HG03432 (cell line): Measurements from ENCODE around the gene LHX3.

Source experiments
- ATAC-seq: cut with Tn5 transposase; IDR thresholded peaks from one replicate; pipeline ENCODE4 v1.9.1; 2021; ENCODE audit warnings: mild to moderate bottlenecking, moderate library complexity; ENCODE audit not compliant: unreplicated experiment

LHX3 gene

DNA sequence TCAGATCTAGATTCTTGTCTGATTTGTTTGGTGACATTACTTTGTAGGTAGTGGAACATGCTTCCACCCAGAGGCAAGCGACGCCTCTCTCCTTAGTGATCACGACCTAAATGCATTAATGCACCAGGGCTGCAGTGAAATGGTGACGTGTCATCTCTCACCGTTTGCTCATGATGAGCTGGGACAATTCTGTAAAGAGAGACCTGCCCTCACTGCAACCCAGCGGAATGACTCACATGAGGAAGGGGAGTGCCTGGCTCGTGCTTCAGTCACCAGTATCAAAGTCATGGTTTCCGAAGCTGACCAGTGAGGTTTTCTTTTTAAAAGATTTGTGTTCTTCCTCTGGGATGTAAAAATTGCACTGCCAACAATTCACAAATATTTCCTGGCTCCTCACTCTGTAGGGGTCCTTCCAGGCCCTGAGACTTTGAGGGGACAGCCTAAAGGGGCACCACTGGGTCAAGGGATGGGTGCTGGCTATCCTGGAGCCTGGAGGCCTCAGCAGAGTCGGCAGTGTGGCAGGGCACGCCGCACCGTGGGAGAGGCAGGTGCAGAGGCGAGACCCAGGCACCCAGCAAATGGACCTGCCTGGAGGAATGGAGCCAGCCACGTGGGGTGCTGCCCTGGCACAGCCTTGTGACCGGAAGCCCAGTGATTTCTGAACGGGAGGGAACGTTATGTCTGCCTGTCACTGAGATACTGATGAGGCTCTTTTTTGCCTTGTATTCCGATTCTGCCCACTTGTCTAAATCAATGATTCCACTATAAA lies 23.4 kb upstream of the LHX3 start:
- no peak for ATAC-seq

DNA sequence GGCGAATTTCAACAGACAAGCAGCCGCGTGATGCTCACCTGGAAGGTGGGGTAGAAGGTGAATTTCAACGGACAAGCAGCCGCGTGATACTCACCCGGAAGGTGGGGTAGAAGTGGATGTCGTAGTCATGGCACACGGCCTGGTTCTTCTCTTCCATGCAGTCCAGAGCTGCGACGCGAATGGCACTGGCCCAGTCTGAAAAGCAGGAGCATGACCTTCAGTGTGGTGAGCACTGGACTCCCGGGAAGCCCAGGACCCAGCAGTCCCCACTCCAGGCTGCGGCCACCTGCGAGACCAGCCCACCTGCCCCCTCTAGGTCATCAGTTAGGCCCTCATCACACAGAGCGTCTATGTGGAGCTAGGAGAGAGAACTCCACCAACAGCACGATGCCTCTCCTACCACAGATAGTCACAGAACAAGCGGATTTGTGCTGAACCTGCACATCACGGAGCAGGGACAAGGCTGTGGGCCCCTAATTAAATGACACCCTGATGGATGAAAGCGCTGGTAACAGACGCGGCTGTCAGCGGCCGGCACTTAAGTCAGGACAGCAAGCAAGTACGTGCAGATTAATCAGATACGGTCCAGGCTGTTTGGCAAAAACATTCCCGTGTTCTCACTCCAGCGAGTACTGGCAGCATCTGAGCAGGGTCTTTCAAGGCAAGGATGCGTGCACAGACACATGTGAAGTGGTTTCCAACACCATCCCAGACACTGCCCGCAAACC lies 21.9 kb upstream of the LHX3 start:
- ATAC-seq: no peak

DNA sequence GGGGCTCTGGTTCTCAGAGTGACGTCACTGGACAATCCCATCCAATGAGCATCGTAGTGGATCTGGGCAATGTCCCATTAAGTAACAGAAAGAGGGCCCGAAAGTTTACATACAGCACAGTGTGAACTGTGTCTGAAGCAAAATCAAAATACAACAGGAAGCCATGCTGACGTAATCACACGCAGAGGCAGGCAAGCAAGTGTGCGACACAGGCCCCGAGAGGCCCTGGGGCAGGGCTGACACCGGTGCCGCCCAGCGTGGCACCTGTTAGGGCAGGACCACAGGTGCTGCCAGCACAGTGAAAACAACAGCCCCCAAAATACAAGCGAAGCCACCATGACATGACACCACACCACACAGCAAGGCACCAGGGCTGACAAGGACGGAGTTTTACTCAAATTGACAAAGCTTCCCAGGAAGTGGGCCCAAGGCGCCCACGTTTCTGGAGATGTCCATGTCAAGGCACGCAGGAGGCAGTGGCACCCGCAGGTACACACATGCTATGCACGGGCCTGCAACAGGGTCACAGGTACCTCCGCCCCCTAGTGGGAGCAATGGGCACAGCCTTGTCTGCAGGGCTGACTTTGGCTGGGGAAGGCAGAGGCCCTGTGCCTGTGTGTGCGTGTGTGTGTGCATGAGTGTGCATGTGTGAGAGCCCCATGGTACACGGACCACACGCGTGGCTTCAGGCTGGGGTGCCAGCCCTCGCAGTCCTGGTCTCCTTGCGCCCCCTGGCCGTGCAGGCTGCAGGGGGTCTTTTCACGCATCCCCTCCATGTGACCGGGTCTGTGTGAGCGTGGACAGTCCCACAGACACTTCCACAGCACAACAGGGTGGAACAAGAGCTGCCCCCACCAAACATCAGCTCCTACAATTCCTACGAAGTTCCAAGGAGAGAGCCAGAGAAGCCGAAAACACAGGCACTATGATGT lies 21.1 kb upstream of the LHX3 start:
- ATAC-seq: peak; percentile 61

DNA sequence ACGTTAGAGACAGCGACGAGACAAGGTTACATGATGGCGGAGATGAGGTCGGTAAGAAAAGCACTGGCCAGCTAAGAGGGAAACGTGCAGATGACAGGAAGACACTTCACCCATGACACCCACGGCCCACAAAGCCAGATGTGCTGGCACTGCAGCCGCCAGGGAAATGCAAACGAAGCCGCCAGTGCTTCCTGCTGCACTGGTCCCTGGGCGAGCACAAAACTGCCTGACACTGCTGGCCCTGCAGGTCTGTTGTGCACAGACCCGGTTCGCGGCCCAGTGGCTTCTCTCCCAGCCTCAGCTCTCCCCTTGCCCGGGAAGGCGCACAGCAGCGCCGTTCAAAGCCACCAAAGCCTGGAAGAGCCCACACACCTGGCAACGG lies 20.4 kb upstream of the LHX3 start:
- peak; percentile 60 for ATAC-seq

DNA sequence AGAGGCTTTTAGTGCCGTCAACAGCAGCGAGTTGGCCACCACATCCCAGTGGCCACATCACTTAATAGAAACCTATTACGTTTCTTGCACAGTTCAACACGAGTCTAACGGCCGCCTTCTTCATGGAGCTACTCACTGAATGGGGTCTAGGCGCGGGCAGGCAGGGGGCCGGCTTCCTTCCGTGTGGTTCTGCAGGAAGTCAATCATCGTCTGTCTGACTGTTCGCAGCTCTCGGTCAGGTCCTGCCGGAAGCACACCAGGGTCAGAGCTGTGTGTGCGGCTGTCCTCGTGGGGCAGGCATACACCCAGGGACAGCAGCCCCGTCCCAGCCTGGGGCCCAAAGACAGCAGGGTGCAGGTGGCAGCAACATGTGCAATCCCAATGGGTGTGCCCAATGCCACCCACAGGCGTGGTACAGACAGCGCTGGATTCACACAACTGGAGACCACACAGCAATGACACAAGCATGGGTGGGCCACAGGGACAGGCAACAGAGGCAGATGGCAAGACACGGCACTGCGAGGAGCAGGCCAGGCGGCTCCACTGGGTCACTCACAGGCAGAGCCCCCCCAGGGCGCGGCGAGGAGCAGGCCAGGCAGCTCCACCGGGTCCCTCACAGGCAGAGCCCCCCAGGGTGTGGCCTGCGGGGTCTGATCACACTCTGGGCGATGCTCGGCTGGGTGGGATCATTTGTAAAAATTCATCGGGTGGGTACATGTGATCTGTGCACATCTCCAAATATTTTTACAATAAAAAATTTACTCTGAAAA lies 19.1 kb upstream of the LHX3 start:
- ATAC-seq: no peak

DNA sequence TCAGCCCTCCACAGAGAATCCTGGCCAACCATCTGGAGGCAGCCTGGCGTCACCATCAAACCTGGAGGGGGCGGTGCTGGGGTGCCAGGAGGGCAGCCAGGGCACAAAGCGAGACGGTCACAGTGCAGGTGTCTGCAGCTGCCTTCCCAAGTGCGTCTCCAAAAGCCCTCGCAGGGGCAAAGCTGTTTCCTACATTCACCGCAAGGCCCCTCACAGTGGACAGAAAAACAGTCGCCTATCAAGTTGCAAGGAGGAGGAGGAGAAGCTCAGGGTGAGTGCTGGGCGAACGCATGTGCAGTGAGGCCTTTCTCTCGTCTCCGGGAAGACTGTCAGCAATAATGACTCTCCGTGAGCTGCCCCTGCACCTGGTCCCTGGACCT lies 18.0 kb upstream of the LHX3 start:
- no peak for ATAC-seq

DNA sequence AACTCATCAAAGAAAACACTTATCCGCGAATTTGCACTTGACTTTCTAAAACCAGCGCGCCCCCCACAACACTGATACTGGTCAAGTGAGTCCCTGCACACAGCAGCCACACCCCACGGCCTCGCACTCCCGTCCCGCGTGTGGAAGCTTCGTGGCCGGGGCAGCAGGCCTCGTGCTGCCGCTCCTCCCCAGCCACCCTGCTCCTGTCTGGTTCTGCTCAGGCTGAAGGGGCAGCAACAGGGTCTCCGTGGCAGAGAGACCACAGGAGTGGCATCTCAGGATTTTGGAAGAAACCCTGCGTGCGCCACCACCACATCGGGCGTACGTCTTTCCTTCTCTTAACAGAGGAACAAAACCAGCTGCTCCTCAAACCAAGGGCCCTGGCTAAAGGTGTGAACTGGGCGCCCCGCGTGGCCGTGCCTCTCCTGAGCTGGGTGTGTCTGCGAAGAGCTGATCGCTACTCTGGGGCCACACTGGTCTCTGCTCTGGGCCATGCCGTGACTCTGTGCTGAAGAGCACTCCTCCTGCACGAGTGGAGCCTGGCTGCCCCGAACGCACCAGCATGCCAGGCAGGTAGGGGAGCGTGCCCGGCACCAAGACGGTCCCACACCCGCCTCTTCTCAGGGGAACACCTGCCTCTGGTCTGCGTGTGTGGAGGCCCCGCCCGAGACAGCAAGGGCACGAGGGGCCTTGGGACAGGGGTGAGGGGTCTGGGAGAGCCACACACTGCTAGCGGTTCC lies 17.4 kb upstream of the LHX3 start:
- ATAC-seq: no peak

DNA sequence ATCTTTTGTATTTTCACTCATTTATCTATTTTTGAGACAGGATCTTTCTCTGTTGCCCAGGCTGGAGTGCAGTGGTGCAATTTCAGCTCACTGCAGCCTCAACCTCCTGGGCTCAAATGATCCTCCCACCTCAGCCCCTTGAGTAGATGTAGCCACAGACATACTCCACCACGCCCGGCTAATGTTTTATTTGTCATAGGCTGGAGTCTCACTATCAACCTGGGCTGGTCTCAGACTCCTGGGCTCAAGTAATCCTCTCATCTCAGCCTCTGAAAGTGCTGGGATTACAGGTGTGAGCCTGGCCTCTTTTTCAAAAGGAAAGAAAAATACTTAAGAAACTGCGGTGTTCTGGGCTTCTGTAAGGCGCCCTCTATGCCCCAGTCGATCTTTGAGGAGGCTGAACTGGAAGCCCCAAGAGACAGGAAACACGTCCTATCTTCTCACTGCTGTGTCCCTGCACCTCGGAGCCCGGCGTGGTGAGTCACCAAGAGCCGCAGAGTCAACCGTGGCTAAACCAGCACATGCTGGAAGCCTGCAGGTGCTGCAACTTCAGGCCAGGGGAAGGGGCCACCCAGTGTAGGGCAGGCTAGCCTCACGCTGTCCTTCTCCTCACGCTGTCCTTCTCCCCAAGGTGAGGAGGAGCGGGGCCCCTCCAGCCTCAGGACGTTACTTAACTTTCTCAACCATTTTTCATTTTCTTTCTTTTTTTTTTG lies 15.2 kb upstream of the LHX3 start:
- ATAC-seq: no peak

DNA sequence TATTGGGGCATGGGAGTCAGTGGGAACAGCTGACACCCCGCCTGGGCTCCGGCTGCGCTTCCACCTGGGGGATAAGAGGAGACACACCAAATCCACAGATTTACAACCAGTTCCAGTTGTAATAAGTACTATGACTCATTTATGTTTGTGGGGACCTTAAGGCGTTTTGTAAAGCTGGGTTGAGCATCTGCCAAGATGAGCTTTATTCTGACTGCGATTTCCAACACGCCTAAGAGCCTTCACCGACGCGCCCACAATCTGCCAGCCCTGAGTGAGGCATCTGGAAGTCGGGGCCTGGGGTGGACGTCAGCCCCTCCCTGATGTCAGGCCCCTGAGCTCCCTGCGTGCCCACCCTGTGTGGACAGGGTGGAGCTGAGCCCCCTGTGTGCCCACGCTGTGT lies 14.3 kb upstream of the LHX3 start:
- no peak for ATAC-seq

DNA sequence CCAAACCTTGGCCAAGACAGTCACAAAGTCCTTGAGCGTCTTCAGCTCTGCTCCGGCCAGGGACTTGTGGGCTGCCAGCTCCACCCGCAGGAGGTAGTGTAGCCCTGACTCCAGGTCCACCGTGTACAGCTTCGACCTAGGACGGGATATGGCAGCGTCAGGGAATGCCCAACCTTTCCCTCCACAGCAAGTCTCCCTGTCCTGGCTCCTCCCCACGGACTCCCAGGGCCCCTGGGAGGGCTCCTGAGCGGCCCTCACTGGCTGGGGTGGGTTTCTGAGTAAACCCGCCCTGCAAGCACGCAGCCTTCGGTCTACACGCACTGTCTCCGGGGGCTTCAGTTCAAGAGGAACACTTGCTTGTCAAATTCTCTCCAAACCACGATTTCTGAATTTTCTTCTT lies 13.7 kb upstream of the LHX3 start:
- no peak for ATAC-seq

DNA sequence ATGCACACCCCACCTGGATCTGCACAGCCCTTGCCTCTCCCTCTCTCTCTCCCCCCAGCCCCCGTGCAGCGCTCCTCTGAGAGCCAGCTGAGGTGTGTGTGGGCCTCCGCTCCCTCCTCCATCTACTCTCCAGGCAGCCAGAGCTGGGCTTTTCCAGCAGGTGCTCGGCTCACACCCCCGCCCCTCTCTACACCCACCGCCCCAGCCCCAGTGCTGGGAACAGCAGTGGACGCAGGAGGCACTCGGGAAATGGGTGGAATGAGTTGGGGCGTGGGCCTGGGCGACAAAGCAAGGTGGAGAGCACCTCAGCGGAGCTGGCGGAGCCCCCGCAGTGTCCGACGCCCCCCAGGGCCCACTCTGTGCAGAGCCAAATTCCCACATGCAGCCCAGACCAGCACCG lies 13.3 kb upstream of the LHX3 start:
- no peak for ATAC-seq

DNA sequence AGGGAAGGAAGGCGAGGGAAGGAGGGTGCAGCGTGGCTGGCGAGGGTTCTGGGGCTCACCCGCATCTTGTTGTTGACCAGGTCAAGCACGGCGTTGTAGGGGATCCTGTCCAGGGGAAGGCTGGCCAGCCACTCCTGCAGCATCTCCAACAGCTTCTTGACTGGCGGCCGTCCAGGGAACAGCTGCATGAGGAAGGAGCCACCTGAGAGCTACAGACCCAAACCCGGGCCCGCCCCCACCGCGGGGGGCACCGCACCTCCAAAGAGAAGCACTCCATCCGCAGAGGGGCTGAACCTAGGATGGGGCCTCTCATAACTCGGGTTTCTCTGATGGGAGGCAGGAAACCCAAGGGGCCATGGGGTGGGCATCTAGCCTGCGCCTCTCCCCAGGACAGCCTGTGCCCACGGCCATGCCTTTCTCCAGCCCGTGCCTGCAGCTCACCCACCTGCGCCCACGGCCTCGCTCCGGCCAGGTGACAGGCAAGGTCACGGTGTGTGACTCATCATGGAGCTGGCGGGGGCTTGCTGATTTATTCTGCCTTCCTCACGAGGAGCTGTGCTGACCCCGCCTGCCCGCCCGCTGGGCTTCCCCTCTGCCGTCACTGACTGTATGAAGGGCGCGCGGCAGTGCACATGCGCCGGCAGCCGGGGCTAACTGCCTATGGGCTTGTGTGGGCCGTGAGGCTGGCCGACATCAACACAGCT lies 11.8 kb upstream of the LHX3 start:
- ATAC-seq: no peak

DNA sequence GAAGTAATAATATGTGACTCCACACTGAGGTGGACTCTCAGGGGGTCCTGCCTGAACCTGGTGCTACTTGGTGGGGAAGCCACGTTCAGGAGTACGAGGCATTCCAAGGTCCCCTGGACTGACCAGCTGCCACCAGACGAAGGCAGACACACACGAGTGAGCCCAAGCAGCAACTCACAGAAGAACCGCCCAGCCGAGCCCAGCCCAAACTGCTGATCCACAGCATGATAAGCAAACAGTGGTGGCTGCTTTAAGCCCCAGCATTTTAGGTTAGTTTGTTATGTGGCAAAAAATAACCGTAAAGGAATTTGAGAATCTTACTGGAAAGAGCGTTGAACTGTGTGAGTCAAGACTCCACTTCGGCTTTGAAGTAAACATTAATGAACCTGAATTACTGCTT lies 8.8 kb upstream of the LHX3 start:
- ATAC-seq: no peak

DNA sequence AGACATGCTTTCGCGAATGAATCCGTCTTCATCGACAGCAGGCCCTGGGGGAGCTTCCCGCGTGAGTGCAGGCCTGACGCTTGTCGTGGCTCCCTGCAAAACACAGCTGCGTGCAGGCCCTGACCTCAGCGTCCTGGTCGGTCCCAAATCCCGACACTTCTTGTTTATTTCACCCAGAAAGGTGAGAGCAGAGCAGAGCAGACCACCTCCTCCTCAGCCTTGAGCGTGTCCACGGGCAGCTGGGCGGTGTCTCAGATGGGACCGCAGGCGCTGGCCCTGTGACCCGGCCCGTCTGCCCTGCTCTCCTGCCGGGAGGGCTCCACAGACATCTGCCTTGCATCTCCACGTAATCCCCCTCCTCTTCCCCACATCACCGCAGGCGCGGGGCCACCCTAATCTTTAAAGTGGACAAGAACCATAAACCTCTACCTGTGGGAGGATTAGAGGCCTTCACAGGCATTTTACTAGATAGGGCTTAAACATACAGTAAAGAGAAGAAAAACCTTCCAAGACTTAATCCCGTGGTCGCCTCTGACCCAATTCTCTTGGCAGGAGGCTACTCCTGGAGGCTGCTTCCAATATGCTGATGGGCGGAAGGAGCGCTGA lies 7.5 kb upstream of the LHX3 start:
- ATAC-seq: no peak

DNA sequence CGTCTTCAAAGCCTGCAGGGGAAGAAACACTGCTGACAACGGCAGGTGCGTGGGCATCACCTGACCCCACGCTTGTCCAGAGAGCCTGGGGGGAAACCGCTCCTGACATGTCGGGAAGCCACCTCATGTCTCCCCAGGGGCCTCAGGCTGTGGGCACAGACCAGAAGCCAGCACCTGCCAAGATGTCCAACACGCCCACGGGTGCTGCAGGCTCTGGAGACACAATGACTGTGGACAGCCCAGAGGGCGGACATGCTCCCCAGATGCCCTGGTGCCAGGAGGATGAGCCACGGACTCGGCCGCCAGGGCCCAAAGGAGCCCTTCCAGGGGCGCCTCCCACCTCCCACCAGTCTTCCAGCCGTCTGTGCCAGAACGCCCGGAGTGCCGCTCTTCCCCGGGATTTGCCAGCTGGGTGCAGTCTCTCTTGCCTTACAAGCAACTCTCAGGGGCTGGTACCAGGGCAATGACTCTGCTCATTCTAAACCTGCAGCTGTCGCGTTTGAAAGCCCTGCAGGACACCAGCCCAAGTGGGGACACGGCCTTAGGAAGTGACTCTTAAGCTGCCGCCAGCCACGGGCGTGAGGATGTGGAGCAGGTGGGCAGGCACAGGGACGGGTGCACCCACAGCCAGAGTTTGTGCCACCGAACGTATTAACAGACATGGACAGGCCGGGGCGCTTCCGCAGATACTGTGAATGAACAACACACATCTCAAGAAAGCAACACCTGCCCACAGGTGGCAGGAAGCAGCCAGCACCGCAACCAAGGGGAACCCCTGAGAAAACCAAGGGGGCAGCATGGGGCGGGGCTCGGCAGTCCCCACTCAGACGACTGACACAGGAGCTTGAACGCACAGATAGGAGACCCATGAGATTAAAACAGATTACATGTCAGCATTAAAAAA lies 6.8 kb upstream of the LHX3 start:
- ATAC-seq: no peak

DNA sequence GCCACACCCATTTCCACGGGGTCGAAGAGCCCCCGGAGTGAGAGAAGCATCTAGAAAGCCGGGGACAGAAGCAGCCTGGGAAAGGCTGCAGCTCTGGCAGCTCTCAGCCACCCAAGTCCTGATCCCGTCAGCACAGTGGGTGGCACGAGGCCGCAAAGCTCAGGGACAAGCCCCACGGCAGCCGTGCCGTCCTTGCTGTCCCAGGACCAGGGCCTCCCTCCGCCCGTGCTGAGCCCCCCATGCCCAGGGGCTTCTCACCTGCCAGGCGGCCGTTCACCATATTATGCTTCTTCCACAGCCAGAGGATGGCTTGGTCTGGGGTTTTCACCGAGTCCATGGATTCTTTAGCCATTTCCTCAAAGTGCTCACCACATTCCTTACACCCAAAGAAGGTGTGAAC lies 6.1 kb upstream of the LHX3 start:
- no peak for ATAC-seq

DNA sequence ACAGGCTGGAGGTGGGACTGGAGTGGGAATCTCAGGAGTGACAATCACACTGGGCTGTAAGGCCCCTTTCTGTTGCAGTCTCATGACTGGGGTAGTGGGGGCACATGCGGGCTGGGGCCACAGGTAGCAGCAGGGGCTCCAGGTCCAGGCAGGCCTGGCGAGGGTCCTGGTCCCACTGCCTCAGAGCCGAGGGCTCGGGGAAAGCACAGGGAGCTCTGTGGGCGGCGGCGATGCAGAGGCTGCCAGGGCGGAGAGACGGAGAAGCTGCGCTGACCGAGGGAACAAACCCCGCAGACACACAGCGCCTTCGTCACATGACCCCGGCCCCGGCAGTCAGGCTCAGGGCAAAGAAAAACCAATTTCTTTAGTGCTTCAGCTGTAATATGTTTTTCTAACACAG lies 5.3 kb upstream of the LHX3 start:
- no peak for ATAC-seq

DNA sequence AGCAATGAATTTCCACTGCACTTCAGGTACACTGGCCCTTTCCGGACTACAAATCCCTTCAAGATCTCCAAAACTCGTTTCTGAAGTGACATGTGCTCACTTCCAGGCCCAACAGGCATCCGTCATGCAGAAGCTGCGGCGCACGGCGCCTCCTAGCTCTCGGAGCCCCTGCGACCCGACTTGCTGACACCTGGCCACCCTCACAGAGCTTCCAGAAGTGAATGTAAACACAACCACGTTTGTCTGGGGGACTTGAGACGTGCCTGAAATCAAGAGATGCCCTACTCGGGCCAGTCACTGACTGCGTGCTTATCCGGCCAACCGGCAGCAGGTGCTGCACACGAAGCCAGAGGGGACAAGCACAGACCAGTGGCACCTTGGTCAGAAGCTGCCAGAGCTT lies 4.9 kb upstream of the LHX3 start:
- ATAC-seq: no peak
